ENCODE results near the gene DYSF. TPM values are rescaled to one million over a fixed set of nuclear protein-coding genes. Genes with fewer than 3 reads are reported as not detected.

The DYSF gene
- polyA plus RNA-seq, 1 donor from 2014 or later, result 0.04 TPM

GRCh38 chr2:71667256-71668182 is 214.2 kb downstream of the DYSF start:
- Histone ChIP-seq H3K27me3 (ENCODE audit: insufficient read depth, low read depth, low read length) (no peaks in the 10 kb centered on the region), H3K9ac (ENCODE audit: low read length) (no peak overlapping the region), H3K27ac (ENCODE audit: low read length) (no peak overlapping the region), H3F3A (ENCODE audit: insufficient read depth, low read length, poor library complexity, severe bottlenecking) (no peaks in the 10 kb centered on the region), H2AFZ (ENCODE audit: low read depth, low read length) (no peak overlapping the region), H4K20me1 (ENCODE audit: insufficient read depth) (no peaks in the 10 kb centered on the region), H3K4me3 (ENCODE audit: low read length) (no peak overlapping the region), H3K36me3 (ENCODE audit: insufficient read depth, low read length) (no peaks in the 10 kb centered on the region), H3K79me2 (replicated peaks; ENCODE audit: insufficient read depth, low read length) (no peaks in the 10 kb centered on the region), H3K9me3 (ENCODE audit: low read length) (no peaks in the 10 kb centered on the region), H3K4me2 (ENCODE audit: low read length) (no peak overlapping the region), H3K9me2 (ENCODE audit: insufficient read depth, low read length) (no peaks in the 10 kb centered on the region)
- TF ChIP-seq EP300 (conservative IDR thresholded peaks at IDR 0.05; ENCODE audit: poor library complexity, severe bottlenecking) (no peak), SMC3 (conservative IDR thresholded peaks at IDR 0.05; ENCODE audit: poor library complexity) (no peak), CTCF (IDR thresholded peaks at IDR 0.05; ENCODE audit: poor library complexity, severe bottlenecking) (no peak), RAD21 (conservative IDR thresholded peaks at IDR 0.05) (no peak), EZH2 (IDR thresholded peaks at IDR 0.05; ENCODE audit: borderline replicate concordance, insufficient read depth, low read length, poor library complexity, severe bottlenecking) (no peak), MXI1 (conservative IDR thresholded peaks at IDR 0.05; ENCODE audit: poor library complexity, severe bottlenecking) (no peak), TAF1 (IDR thresholded peaks at IDR 0.05; ENCODE audit: low read depth) (no peak), REST (IDR thresholded peaks at IDR 0.05; ENCODE audit: borderline replicate concordance) (no peak), POLR2AphosphoS5 (IDR thresholded peaks at IDR 0.05) (no peak)

- Histone ChIP-seq H3K27me3 (ENCODE audit: insufficient read depth, low read depth, low read length) (no peaks in the 10 kb centered on the region), H3K4me2 (ENCODE audit: low read length) (no peak overlapping the region), H3K36me3 (ENCODE audit: insufficient read depth, low read length) (no peaks in the 10 kb centered on the region), H3K9me2 (ENCODE audit: insufficient read depth, low read length) (no peaks in the 10 kb centered on the region), H3K4me3 (ENCODE audit: low read length) (no peak overlapping the region), H3F3A (ENCODE audit: insufficient read depth, low read length, poor library complexity, severe bottlenecking) (no peaks in the 10 kb centered on the region), H3K9ac (ENCODE audit: low read length) (no peak overlapping the region), H4K20me1 (ENCODE audit: insufficient read depth) (no peaks in the 10 kb centered on the region), H3K27ac (ENCODE audit: low read length) (no peak overlapping the region), H3K9me3 (ENCODE audit: low read length) (no peaks in the 10 kb centered on the region), H2AFZ (ENCODE audit: low read depth, low read length) (no peak overlapping the region), H3K79me2 (replicated peaks; ENCODE audit: insufficient read depth, low read length) (no peaks in the 10 kb centered on the region)
- no peak for TF ChIP-seq EP300 (conservative IDR thresholded peaks at IDR 0.05; ENCODE audit: poor library complexity, severe bottlenecking)
These were observed 215.1 kb downstream of the DYSF start for GRCh38 chr2:71668326-71669057.

Measured in neural cell (in vitro differentiated cells).